Ovary (tissue), 9 donors: Measurements from ENCODE around the gene ANKS1B. TPM values are rescaled to one million over a fixed set of nuclear protein-coding genes. Genes with fewer than 3 reads are reported as not detected.

Experiments
- DNase-seq, 5 donors: peaks; one replicate each; pipeline ENCODE4 v3.0.0-alpha.2; 2019 to 2020
- H3K27ac ChIP-seq, 2 donors: fragments of 200-600 bp; one replicate each; pipeline versions ENCODE4 v1.5.1 to v1.8.0; 2019 to 2022
- H3K27me3 ChIP-seq: fragments of 200-600 bp; one replicate; pipeline ENCODE4 v1.8.0; 2022
- H3K36me3 ChIP-seq: fragments of 200-600 bp; sonication (generic); one replicate; pipeline ENCODE4 v1.5.1; 2019
- H3K4me1 ChIP-seq: one replicate; pipeline ENCODE4 v1.8.1; 2013; ENCODE audit warnings: mild to moderate bottlenecking, moderate library complexity; ENCODE audit not compliant: insufficient read depth
- H3K4me3 ChIP-seq: fragments of 200-600 bp; sonication (generic); one replicate; pipeline ENCODE4 v1.5.1; 2017
- H3K9me3 ChIP-seq, 2 donors: fragments of 200-600 bp in 1 of 2; sonication (generic) in 1 of 2; one replicate each; pipeline versions ENCODE4 v1.5.1 to v1.8.1; 2013 to 2019; ENCODE audit warnings: mild to moderate bottlenecking in 1 of 2, moderate library complexity in 1 of 2
- CTCF ChIP-seq, 3 donors: fragments of 450-650 bp in 2 of 3; fragments of 200-600 bp in 1 of 3; IDR thresholded peaks; one replicate each; pipeline versions ENCODE4 v1.5.1 to v1.8.0; 2016 to 2022; ENCODE audit warnings: antibody characterized with exemption in 3 of 3, mild to moderate bottlenecking in 1 of 3
- EP300 ChIP-seq: sonication (generic); formaldehyde crosslinking; IDR thresholded peaks from one replicate; pipeline ENCODE4 v1.6.1; 2017; ENCODE audit warnings: antibody characterized with exemption
- POLR2A ChIP-seq: fragments of 450-650 bp; IDR thresholded peaks from one replicate; pipeline ENCODE4 v1.6.1; 2017; ENCODE audit warnings: antibody characterized with exemption, mild to moderate bottlenecking, moderate library complexity
- WGBS, 3 donors: extraction: QIAGEN DNeasy Blood & Tissue Kit in 1 of 3; methylation state at CpG; one replicate each; pipeline versions ENCODE4 v1.1.5 to v1.1.7; 2013 to 2017; 5-methylcytosine and 5-hydroxymethylcytosine counted together
- intact Hi-C, 4 donors: fragments of 100-400 bp; cut with DNase I; formaldehyde crosslinking; loops; one replicate each; pipeline versions ENCODE4 v1.11.0 to v1.15.1; 2022 to 2023
- polyA plus RNA-seq, 2 donors: library from polyadenylated mRNA; stranded (reverse); fragments of 200-250 nt in 1 of 2; fragments of 350-450 nt in 1 of 2; fragmentation: Illumina TruSeq in 1 of 2; extraction: RNeasy Lipid Tissue Mini Kit (QIAGEN cat#74804) in 1 of 2; gene quantifications; one replicate each; pipeline ENCODE4 v1.2.3, GENCODE V29; 2013 to 2014
- total RNA-seq, 7 donors: library from RNA; depleted of rRNA in 2 of 7; stranded (reverse); fragments of >200 nt in 2 of 7; fragmentation: NEBNext Ultra II Directional in 3 of 7; extraction: Animal tissue kit (Norgen Biotek cat#: 25700) in 3 of 7; gene quantifications; one replicate each; pipeline versions ENCODE4 v1.1.0 to v1.2.4, GENCODE V29; 2016 to 2023
- donor health status: DM: no; HTN: no; CAD: no; lungs with moderate emphysema.
- donor health status: DM: no; HTN: no; CAD: no.
- donor health status: Bipolar disorder and iron deficiency.
- donor health status: DM: yes; HTN: yes; CAD: no.
- donor health status: DM: no; HTN: no; CAD: no.
- donor health status: DM: yes; HTN: yes; CAD: no.

ANKS1B gene
- total and polyA plus RNA-seq, 9 donors, result 0.80 to 34.9 (median 7.7) TPM

- Histone ChIP-seq H3K9me3 (no peaks in the 10 kb centered on the region), H3K27me3 (no peaks in the 10 kb centered on the region), H3K27ac (no peak overlapping the region), H3K4me3 (no peak overlapping the region), H3K4me1 (no peaks in the 10 kb centered on the region), H3K36me3 (no peaks in the 10 kb centered on the region)
- TF ChIP-seq EP300 (no peak), CTCF (IDR thresholded peaks at IDR 0.05) (no peak)
- DNase-seq, result no peak
- intact Hi-C loops, result no loop called here
- 34 to 46% (median 41%) methylated on average over 1 of the region's 1 CpG for WGBS, 3 donors
Observed at GRCh38 chr12:99914206-99914605, 70.5 kb downstream of the ANKS1B start.

GRCh38 chr12:99911967-99912366 lies 72.8 kb downstream of the ANKS1B start:
- H3K27me3 ChIP-seq, result no peaks in the 10 kb centered on the region
- H3K36me3 ChIP-seq, result no peaks in the 10 kb centered on the region
- no peaks in the 10 kb centered on the region for H3K9me3 ChIP-seq
- TF ChIP-seq CTCF (IDR thresholded peaks at IDR 0.05) (no peak), EP300 (no peak), POLR2A (no peak)
- H3K4me3 ChIP-seq, result no peak overlapping the region
- intact Hi-C loops, result no loop called here
- no peaks in the 10 kb centered on the region for H3K4me1 ChIP-seq
- 37 to 71% (median 67%) methylated on average over 1 of the region's 1 CpG for WGBS, 3 donors
- DNase-seq, result no peak
- no peak overlapping the region for H3K27ac ChIP-seq

- Histone ChIP-seq H3K9me3 (no peaks in the 10 kb centered on the region), H3K4me1 (no peaks in the 10 kb centered on the region), H3K27ac (no peak overlapping the region), H3K36me3 (no peaks in the 10 kb centered on the region), H3K4me3 (no peak overlapping the region), H3K27me3 (no peaks in the 10 kb centered on the region)
- intact Hi-C loops, result no loop called here
- 6 to 8% (median 8%) methylated on average over 3 of the region's 3 CpGs for WGBS, 3 donors
- TF ChIP-seq POLR2A, result no peak
- TF ChIP-seq EP300, result no peak
- no peak for TF ChIP-seq CTCF (IDR thresholded peaks at IDR 0.05)
- DNase-seq, result peak in 2 of 5 donors; percentile 14 to 21
Observed at GRCh38 chr12:99911081-99911480, 73.7 kb downstream of the ANKS1B start.

- Histone ChIP-seq H3K27ac (no peak overlapping the region), H3K36me3 (no peaks in the 10 kb centered on the region), H3K4me3 (no peak overlapping the region), H3K4me1 (no peaks in the 10 kb centered on the region), H3K9me3 (no peaks in the 10 kb centered on the region), H3K27me3 (no peaks in the 10 kb centered on the region)
- no peak for DNase-seq
- WGBS, 3 donors, result 29 to 45% (median 31%) methylated on average over 1 of the region's 1 CpG
- no peak for TF ChIP-seq EP300
- TF ChIP-seq POLR2A, result no peak
- TF ChIP-seq CTCF (IDR thresholded peaks at IDR 0.05), result no peak
- intact Hi-C loops, result no loop called here
Observed at GRCh38 chr12:99910342-99910741, 74.4 kb downstream of the ANKS1B start.
